ENCODE results near the gene ASTN1. TPM values are rescaled to one million over a fixed set of nuclear protein-coding genes. Genes with fewer than 3 reads are reported as not detected.

The ASTN1 gene
- total and polyA plus RNA-seq, 9 of the 15 experiments (the other 6 are each of a cell fraction or from before 2014, with no cell fraction given), result 0.05 to 0.22 (median 0.18) TPM

GRCh38 chr1:176888471-176889032, 276.0 kb downstream of the ASTN1 start:
- DNase-seq (ENCODE audit: extremely low read depth in 1 of 4, low spot score in 3 of 4) (no peak), FAIRE-seq (no peak), ATAC-seq (no peak)
- H3K79me2 ChIP-seq (ENCODE audit: control insufficient read depth, insufficient read depth, low read length), result no peaks in the 10 kb centered on the region
- BruUV-seq (replicated peaks), result no TSS peak
- in situ Hi-C loops (cut with MboI), result loop anchor here (10.0 kb wide), 1 partner anchor 514 kb away; no protein-coding TSS in a partner anchor
- no peak overlapping the region for H3K27ac ChIP-seq (ENCODE audit: extremely low read depth, low read depth, low read length)
- TF ChIP-seq PRMT5 (CRISPR knock-in tag; IDR thresholded peaks at IDR 0.05) (no peak), ETV6 (IDR thresholded peaks at IDR 0.05; ENCODE audit: borderline replicate concordance in 1 of 2, low read depth in 2 of 2, low read length in 1 of 2) (no peak), ETV6 (CRISPR knock-in tag; IDR thresholded peaks at IDR 0.05; ENCODE audit: borderline replicate concordance) (no peak), AFF1 (IDR thresholded peaks at IDR 0.05; ENCODE audit: low read depth in 1 of 2, partially characterized antibody in 2 of 2) (no peak), MIER1 (IDR thresholded peaks at IDR 0.05; ENCODE audit: low read depth) (no peak), OTX1 (CRISPR knock-in tag; IDR thresholded peaks at IDR 0.05) (no peak), ZBTB2 (IDR thresholded peaks at IDR 0.05) (no peak), ZBTB7A (IDR thresholded peaks at IDR 0.05; ENCODE audit: borderline replicate concordance, control insufficient read depth, low read depth, low read length) (no peak), JUNB (CRISPR knock-in tag; conservative IDR thresholded peaks at IDR 0.05) (no peak), ADNP (tag; IDR thresholded peaks at IDR 0.05) (no peak), THRA (IDR thresholded peaks at IDR 0.05) (no peak), NFIC (IDR thresholded peaks at IDR 0.05) (no peak)
- H3K4me3 ChIP-seq, result no peak overlapping the region
- no peak overlapping the region for H3K4me2 ChIP-seq (ENCODE audit: insufficient read depth, low read length)
- no peaks in the 10 kb centered on the region for H3K36me3 ChIP-seq (ENCODE audit: control insufficient read depth, insufficient read depth, low read length)
- H3K9ac ChIP-seq (ENCODE audit: insufficient read depth in 1 of 2, low read depth in 2 of 2, low read length in 2 of 2), result no peak overlapping the region
- H3K27me3 ChIP-seq (ENCODE audit: control insufficient read depth in 2 of 2, insufficient read depth in 2 of 2, low read length in 2 of 2), result peaks cover 4 to 7% of the 10 kb centered on the region in 2 experiments; a peak in 4 of 5 replicates
- 0% methylated on average over 3 of the region's 3 CpGs for WGBS (ENCODE audit: insufficient coverage, low coverage, missing lambda C conversion rate)
- H3K9me3 ChIP-seq (replicated peaks; ENCODE audit: control insufficient read depth, insufficient read depth, low read depth, low read length), result no peaks in the 10 kb centered on the region
- intact Hi-C loops (cut with micrococcal nuclease), result no loop called here
- POLR2A ChIA-PET, result no interaction called here
- H3K4me1 ChIP-seq (replicated peaks in 1 of 2; ENCODE audit: control insufficient read depth in 2 of 2, insufficient read depth in 2 of 2, low read length in 2 of 2), result no peaks in the 10 kb centered on the region
- no peaks in the 10 kb centered on the region for H4K20me1 ChIP-seq (replicated peaks; ENCODE audit: control insufficient read depth, insufficient read depth, low read length)
- H3K9me1 ChIP-seq (ENCODE audit: control insufficient read depth, insufficient read depth, low read length), result no peaks in the 10 kb centered on the region
- CTCF ChIA-PET (ENCODE audit: low intra/inter-chr PET ratio), result no interaction called here
- no peak overlapping the region for H2AFZ ChIP-seq (ENCODE audit: low read depth, low read length)

Data from K562 (cell line).